T-helper 1 cell treated with Interleukin-12 subunit alpha and Interleukin-12 subunit beta and Interleukin-4 antibody, amounts not matched to agents 30 μg/mL and 1 μg/mL, for 36 hours (primary cell): ENCODE measurements around the gene CNTF.
A peak's percentile ranks its signal among the peaks of the same experiment; 100 is the strongest.

ENCODE experiments used
- H3K27ac Mint-ChIP-seq: one replicate; pipeline ENCODE4 v1.8.0; 2021; ENCODE audit warnings: mild to moderate bottlenecking, mixed read lengths
- H3K27me3 Mint-ChIP-seq: one replicate; pipeline ENCODE4 v1.8.0; 2021; ENCODE audit warnings: low read depth, mixed read lengths
- H3K36me3 Mint-ChIP-seq: one replicate; pipeline ENCODE4 v1.8.0; 2021; ENCODE audit warnings: low read depth, mixed read lengths
- H3K4me1 Mint-ChIP-seq: one replicate; pipeline ENCODE4 v1.8.0; 2021; ENCODE audit warnings: low read depth, mixed read lengths
- H3K4me3 Mint-ChIP-seq: one replicate; pipeline ENCODE4 v1.8.0; 2021; ENCODE audit warnings: mild to moderate bottlenecking, moderate library complexity, mixed read lengths
- H3K9me3 Mint-ChIP-seq: one replicate; pipeline ENCODE4 v1.8.0; 2021; ENCODE audit warnings: mixed read lengths

The CNTF gene

DNA sequence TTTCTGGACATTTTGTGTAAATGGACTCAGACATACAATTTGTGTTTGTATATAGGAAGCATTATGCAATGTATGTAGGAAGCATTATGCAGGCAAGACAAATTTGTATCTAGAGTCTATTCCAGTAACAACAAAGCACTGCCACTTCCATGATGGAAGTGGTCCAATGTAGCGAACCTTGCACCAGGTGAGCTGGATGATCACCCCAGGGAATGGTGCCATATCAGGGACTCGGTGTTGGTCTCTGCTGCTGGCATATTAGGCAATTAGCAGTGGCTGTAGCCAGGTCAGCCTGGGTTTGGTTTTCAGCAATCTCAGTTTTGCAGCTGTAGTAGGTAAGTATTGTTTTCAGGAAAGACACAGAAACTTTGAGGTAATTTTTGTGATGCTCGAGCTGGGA is 30.8 kb upstream of the CNTF start:
- Mint-ChIP-seq H3K27ac (no peak overlapping the region), H3K9me3 (no peaks in the 10 kb centered on the region), H3K27me3 (no peaks in the 10 kb centered on the region), H3K4me3 (no peak overlapping the region), H3K36me3 (peaks cover 30% of the 10 kb centered on the region), H3K4me1 (peaks cover 40% of the 10 kb centered on the region)

DNA sequence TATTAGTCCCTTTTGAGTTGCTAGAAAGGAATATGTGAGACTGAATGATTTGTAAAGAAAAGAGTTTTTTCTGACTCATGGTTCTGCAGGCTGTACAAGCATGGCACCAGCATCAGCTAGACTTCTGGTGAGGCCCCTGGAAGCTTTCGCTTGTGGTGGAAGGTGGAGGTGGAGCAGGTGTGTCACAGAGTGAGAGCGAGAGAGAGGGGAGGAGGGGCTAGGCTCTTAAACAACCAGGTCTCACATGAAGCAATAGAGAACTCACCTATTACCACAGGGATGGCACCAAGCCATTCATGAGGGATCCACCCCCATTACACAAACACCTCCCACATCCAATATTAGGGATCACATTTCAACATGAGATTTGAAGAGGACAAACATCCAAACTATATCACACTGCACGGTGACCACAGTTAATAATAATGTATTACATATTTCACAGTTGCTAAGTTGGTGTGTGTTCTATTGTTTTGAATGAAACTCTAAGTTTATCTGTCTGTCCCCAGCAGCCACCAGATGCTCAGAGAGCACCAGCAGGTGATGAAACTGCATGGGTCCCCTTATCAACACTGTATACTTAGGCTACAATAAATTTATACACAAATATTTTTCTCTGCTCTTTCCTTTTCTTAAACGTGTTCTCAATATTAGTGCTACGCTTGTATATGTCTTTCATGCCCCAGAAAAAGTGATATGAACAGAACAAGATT is 29.5 kb upstream of the CNTF start:
- Mint-ChIP-seq H3K4me1 (peaks cover 43% of the 10 kb centered on the region), H3K9me3 (no peaks in the 10 kb centered on the region), H3K27ac (no peak overlapping the region), H3K27me3 (no peaks in the 10 kb centered on the region), H3K36me3 (peaks cover 30% of the 10 kb centered on the region), H3K4me3 (no peak overlapping the region)

DNA sequence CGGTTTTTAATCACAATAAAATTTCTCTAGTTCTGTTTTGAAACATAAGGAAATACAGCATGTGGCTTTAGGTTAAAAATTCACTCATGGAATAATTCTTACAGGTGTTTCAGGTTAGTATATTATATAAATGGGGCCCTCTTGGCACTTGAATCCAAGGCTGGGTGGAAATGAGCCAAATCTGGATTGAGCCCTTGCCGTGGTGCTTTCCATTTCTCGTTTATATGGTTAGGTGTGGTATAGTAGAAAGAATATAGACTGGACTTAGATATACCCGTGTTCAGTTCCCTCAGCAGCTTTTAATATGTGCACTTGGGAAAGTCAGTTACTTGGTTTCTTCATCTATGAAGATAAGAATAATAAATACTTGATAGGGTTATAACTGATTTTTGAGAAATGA is 27.6 kb upstream of the CNTF start:
- no peaks in the 10 kb centered on the region for H3K27me3 Mint-ChIP-seq
- H3K4me1 Mint-ChIP-seq = peaks cover 52% of the 10 kb centered on the region
- H3K36me3 Mint-ChIP-seq = peaks cover 28% of the 10 kb centered on the region
- H3K9me3 Mint-ChIP-seq = no peaks in the 10 kb centered on the region
- no peak overlapping the region for H3K27ac Mint-ChIP-seq
- no peak overlapping the region for H3K4me3 Mint-ChIP-seq

DNA sequence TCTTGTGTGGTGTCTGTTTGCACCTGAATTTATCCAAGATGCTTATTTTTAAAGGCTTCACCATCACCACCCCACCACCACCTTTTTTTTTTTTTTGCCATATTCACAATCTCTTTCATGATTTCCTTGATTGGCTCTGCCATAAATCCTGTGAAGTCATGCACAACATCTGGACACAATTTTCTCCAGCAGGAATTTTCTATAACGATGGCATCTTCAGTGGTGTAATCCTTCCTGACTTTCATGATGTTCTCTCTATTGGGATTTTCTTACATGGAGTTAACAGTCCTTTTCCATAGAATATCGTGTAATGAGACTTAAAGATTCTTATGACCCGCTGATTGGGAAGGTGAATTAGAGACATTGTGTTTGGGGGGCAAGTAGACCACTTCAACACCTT is 25.8 kb upstream of the CNTF start:
- peaks cover 34% of the 10 kb centered on the region for H3K36me3 Mint-ChIP-seq
- H3K9me3 Mint-ChIP-seq = no peaks in the 10 kb centered on the region
- H3K4me3 Mint-ChIP-seq = no peak overlapping the region
- no peaks in the 10 kb centered on the region for H3K27me3 Mint-ChIP-seq
- H3K27ac Mint-ChIP-seq = peak overlapping the region; percentile 19
- H3K4me1 Mint-ChIP-seq = peaks cover 55% of the 10 kb centered on the region

DNA sequence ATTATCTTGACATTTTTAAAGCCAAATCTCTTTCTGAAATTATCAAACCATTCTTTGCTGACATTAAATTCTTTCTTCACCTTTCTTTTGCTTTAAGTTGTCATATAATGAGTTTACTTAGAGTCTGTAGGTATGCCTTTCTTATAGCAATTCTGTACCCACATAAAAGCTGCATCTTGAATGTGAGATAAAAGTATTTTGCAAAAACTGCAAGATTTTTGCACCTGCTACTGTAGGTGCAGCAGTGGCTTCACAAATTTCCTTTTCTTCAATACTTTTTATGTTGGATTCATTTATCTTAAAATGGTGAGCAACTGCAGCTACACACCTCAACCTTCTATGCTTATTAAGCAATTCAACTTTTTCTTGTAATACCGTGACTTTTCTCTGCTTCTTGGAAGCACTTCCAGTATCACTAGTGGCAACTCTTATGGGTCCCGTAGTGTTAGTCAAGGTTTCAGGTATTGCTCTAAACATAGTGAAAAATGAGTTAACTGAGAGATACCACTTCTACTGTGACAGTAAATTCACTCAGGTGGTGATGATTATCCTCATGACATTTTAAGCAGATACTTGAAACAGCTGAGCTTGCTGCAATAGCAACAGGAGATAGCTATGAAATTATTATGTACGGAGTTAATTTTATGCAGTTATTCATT is 24.9 kb upstream of the CNTF start:
- H3K4me3 Mint-ChIP-seq = no peak overlapping the region
- H3K27ac Mint-ChIP-seq = no peak overlapping the region

DNA sequence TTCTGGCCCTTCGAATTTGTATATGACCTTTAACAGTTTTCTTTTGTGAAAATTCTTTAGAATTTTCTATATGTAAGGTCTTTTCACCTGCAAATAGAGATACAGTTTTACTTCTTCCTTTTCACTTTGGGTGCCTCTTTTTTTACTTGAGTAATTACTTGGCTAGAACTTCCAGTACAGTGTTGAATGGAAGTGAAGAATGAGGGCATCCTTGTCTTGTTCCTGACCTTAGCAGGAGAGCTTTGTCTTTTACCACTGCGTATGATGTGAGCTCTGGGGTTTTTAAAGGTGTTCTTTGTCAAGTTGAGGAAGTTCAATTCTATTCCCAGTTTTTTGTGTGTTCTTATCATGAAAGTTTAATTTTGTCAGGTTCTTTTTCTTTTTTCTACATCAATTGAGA is 22.0 kb upstream of the CNTF start:
- Mint-ChIP-seq H3K9me3 (no peaks in the 10 kb centered on the region), H3K27me3 (no peaks in the 10 kb centered on the region), H3K27ac (no peak overlapping the region), H3K36me3 (peaks cover 28% of the 10 kb centered on the region), H3K4me1 (peaks cover 53% of the 10 kb centered on the region), H3K4me3 (no peak overlapping the region)

More for the DNA sequence above, 24.9 kb upstream of the CNTF start:
- H3K9me3 Mint-ChIP-seq = no peaks in the 10 kb centered on the region
- H3K36me3 Mint-ChIP-seq = peaks cover 31% of the 10 kb centered on the region
- H3K4me1 Mint-ChIP-seq = peaks cover 50% of the 10 kb centered on the region
- no peaks in the 10 kb centered on the region for H3K27me3 Mint-ChIP-seq

DNA sequence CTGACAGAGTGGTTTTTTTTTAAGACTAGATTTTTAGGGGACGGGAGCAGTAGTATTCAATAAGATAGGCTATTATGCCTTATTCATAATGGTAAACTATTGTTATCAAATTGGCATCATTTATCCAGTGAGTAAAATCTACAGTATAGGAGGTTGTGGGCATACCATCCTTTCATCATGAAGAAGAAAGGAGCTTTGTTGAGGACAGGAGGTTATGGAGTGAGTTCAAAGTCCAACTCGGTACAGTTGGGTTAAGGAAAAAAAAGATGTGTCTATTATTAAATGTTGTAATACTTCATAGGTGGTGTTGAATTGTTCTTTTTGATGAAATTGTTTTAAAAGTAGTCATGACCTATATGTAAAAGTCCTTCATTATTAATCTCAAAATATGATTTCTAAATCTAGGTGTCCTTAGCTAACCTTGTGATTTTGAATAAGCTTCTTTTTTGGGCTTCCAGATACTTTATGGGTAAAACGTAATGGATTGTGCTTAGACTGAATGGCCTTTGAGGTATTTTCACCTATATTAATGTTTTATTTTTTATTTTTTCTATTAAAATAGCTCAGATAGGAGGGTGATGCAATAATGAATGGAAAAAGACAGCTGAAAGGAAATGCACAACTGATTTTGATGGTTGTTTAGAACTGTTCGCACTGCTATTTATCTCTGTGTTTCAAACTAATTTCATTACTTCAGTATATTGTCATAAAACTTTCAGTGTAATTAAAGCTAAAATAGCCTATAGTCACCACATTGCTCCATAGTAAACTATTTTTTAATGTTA is 15.3 kb upstream of the CNTF start:
- Mint-ChIP-seq H3K27me3 (no peaks in the 10 kb centered on the region), H3K4me1 (peaks cover 37% of the 10 kb centered on the region), H3K27ac (no peak overlapping the region), H3K4me3 (no peak overlapping the region), H3K9me3 (no peaks in the 10 kb centered on the region), H3K36me3 (peaks cover 34% of the 10 kb centered on the region)

DNA sequence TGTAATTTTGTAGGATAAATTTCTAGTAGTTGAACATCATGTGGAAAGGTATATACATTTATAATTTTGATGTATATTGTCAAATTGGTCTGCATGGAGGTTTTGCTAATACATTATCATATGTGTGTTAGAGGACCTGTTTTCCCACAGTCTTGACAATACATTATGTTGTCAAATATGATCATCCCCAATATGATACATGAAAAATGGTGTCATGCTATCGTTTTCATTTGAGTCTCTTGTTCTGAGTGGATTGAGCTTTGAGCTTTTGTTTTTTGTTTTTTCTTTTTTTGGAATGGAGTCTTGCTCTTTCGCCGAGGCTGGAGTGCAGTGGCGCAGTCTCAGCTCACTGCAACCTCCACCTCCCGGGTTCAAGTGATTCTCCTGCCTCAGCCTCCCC is 14.1 kb upstream of the CNTF start:
- no peaks in the 10 kb centered on the region for H3K9me3 Mint-ChIP-seq
- peaks cover 36% of the 10 kb centered on the region for H3K36me3 Mint-ChIP-seq
- peaks cover 32% of the 10 kb centered on the region for H3K4me1 Mint-ChIP-seq
- no peaks in the 10 kb centered on the region for H3K27me3 Mint-ChIP-seq
- H3K27ac Mint-ChIP-seq = no peak overlapping the region
- H3K4me3 Mint-ChIP-seq = no peak overlapping the region

DNA sequence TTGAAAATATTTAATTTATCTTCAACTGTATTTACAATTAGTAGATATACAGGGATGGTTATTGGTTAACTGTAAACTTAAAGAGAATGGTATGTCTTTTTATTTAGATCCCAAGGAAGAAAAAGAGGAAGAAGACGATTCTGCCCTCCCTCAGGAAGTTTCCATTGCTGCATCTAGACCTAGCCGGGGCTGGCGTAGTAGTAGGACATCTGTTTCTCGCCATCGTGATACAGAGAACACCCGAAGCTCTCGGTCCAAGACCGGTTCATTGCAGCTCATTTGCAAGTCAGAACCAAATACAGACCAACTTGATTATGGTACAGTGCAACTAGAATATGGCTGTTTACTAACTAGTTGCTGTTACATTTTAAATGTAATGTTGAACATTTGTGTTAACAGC is 12.7 kb upstream of the CNTF start:
- H3K4me3 Mint-ChIP-seq = no peak overlapping the region
- no peaks in the 10 kb centered on the region for H3K9me3 Mint-ChIP-seq
- peaks cover 31% of the 10 kb centered on the region for H3K4me1 Mint-ChIP-seq
- peaks cover 44% of the 10 kb centered on the region for H3K36me3 Mint-ChIP-seq
- no peaks in the 10 kb centered on the region for H3K27me3 Mint-ChIP-seq
- no peak overlapping the region for H3K27ac Mint-ChIP-seq

DNA sequence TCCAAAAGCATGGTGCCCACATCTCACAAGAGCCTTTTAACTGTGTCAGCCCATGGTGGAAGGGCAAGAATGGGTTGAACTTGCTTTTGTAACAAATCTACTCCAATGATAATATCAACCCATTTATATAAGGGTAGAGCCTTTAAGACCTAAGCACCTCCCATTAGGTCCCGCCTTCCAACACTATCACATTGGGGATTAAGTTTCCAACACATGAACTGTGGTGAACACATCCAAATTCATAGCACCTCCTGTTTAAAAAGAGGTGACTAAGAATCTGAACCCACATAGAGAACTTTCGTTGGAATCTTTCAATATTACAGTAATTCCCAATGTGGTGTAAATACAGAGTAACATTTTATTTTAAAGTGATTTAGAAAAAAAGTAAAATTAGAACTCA is 9.2 kb upstream of the CNTF start:
- peaks cover 11% of the 10 kb centered on the region for H3K4me1 Mint-ChIP-seq
- no peak overlapping the region for H3K27ac Mint-ChIP-seq
- peaks cover 60% of the 10 kb centered on the region for H3K36me3 Mint-ChIP-seq
- no peak overlapping the region for H3K4me3 Mint-ChIP-seq
- no peaks in the 10 kb centered on the region for H3K9me3 Mint-ChIP-seq
- no peaks in the 10 kb centered on the region for H3K27me3 Mint-ChIP-seq

DNA sequence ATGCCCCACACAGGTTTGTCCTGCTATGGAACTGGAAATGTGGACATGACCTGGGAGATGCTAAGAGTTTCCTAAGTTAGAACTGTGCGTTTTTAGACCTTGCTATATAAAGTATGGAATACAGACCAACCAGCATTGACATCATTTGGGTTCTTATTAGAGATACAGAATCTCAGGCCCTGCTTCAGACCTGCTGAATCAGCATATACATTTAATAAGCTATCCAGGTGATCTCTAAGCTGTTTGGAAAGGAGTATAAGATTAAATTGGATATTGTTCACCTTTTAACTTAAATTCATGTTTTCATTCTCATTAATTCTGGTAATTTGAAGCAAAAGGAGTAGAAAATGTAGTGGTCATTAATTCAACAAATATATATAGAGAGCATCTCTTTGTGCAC is 6.9 kb upstream of the CNTF start:
- peaks cover 68% of the 10 kb centered on the region for H3K36me3 Mint-ChIP-seq
- H3K4me1 Mint-ChIP-seq = peaks cover 16% of the 10 kb centered on the region

DNA sequence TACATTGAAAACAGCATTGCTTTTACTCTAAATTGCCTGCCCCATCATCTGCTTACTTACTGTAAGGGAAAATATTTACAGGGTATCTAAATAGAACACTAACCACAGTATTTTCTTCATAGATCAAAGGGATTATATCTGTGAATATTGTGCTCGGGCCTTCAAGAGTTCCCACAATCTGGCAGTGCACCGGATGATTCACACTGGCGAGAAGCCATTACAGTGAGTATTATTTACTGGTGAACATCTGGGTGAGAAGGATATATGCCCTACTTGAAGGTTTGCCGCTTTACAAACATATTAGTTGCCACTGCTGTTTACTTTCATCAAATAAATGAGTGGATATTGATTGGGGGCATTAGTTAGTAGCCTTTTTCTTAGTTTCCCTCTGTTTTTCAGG is 5.9 kb upstream of the CNTF start:
- Mint-ChIP-seq H3K4me3 (no peak overlapping the region), H3K27me3 (no peaks in the 10 kb centered on the region), H3K4me1 (peaks cover 10% of the 10 kb centered on the region), H3K27ac (no peak overlapping the region), H3K9me3 (no peaks in the 10 kb centered on the region), H3K36me3 (peaks cover 64% of the 10 kb centered on the region)

More for the DNA sequence above, 6.9 kb upstream of the CNTF start:
- Mint-ChIP-seq H3K9me3 (no peaks in the 10 kb centered on the region), H3K27ac (no peak overlapping the region), H3K27me3 (no peaks in the 10 kb centered on the region), H3K4me3 (no peak overlapping the region)

DNA sequence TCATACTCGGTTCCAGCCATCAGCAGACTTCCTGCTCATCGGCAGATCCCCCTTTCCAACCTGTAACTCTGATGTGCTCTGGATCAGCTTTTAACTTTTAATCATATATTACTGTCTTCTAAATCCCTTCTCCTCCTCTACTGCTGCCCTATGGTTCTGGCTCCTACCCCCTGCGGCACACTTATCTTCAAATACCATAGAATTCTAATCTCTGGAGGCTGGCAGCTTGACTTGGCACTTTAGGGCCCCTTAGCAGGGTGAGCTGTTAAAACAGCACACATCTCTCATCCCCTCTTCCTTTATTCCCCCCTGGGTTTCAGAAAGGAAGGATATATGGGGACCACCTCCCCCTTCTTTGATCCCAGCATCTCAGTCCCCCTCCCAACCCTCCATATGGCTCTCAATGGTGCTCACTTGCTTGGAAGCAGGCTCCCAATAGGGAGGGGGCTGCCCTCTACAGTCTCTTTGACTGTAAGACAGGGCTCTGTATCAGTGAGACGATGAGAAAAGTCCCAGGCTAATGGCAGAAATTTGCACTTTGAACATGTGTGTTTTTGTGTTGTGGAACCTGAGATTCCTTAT is 4.4 kb upstream of the CNTF start:
- no peaks in the 10 kb centered on the region for H3K9me3 Mint-ChIP-seq
- no peaks in the 10 kb centered on the region for H3K27me3 Mint-ChIP-seq
- H3K27ac Mint-ChIP-seq = peak overlapping the region; percentile 28
- H3K36me3 Mint-ChIP-seq = peaks cover 59% of the 10 kb centered on the region
- H3K4me3 Mint-ChIP-seq = no peak overlapping the region
- H3K4me1 Mint-ChIP-seq = peaks cover 15% of the 10 kb centered on the region

DNA sequence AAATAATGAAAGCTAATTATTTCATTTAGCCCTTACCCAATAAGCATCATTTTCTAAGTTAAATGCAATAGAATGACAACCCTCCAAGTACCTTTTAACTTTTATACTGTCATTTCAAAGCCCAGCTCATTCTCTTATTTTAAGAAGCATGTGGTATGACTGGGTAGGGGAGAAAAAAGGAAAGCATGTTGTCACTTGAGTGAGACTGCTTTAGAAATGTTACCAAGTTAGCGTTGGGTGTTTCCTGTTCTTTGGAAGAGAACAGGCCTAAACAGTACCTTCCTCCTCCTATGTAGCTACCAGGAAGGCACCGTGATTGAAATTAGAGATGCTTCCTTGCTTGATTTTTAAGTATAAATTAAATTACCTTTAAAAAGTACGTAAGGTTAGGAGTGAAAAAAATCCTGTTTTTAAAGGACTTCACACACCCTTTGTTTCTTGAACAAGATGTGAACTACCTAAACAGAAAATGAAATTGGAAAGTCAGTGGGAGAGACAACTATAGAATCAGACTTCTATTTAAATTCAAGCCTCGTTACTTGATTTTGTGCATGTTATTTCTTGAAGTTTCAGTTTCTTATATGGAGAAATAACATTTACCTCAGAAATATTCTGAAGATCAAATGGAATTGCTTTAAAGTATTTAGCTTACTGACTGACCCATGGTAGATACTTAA is 741 bp upstream of the CNTF start:
- Mint-ChIP-seq H3K27me3 (no peaks in the 10 kb centered on the region), H3K4me3 (no peak overlapping the region), H3K27ac (no peak overlapping the region), H3K4me1 (peaks cover 13% of the 10 kb centered on the region), H3K36me3 (peaks cover 57% of the 10 kb centered on the region), H3K9me3 (no peaks in the 10 kb centered on the region)
